Left lung (tissue), 10 donors: ENCODE measurements around the gene FADS6. TPM values are rescaled to one million over a fixed set of nuclear protein-coding genes. Genes with fewer than 3 reads are reported as not detected.
A peak's percentile ranks its signal among the peaks of the same experiment; 100 is the strongest.

ENCODE experiments used
- ATAC-seq: fragments of 200-7000 bp; cut with Tn5 transposase; one replicate; pipeline ENCODE4 v1.9.1; 2020; ENCODE audit warnings: moderate library complexity
- DNase-seq, 4 donors: peaks; one replicate each; pipeline ENCODE4 v3.0.0-alpha.2; 2013 to 2020
- H3K27ac ChIP-seq, 2 donors: fragments of 200-600 bp; sonication (generic) in 1 of 2; one replicate each; pipeline versions ENCODE4 v1.5.0 to v1.8.0; 2020 to 2021
- H3K27me3 ChIP-seq, 2 donors: fragments of 200-600 bp; sonication (generic) in 1 of 2; one replicate each; pipeline versions ENCODE4 v1.5.0 to v1.8.0; 2020 to 2021
- H3K36me3 ChIP-seq, 2 donors: fragments of 200-600 bp; sonication (generic) in 1 of 2; one replicate each; pipeline versions ENCODE4 v1.5.0 to v1.8.0; 2020 to 2021
- H3K4me1 ChIP-seq, 2 donors: fragments of 200-600 bp; one replicate each; pipeline ENCODE4 v1.8.0; 2021
- H3K4me3 ChIP-seq, 2 donors: fragments of 200-600 bp; sonication (generic) in 1 of 2; one replicate each; pipeline versions ENCODE4 v1.5.0 to v1.8.0; 2020 to 2021; ENCODE audit warnings: mild to moderate bottlenecking in 1 of 2
- H3K9me3 ChIP-seq, 2 donors: fragments of 200-600 bp; sonication (generic) in 1 of 2; one replicate each; pipeline versions ENCODE4 v1.5.0 to v1.8.0; 2020 to 2021
- intact Hi-C, 2 donors: fragments of 100-400 bp; cut with DNase I; formaldehyde crosslinking; loops; one replicate each; pipeline versions ENCODE4 v1.11.2 to v1.14.2; 2022
- polyA plus RNA-seq, 6 donors: library from polyadenylated mRNA; unstranded; fragments of 120-200 nt; gene quantifications; one replicate each; pipeline ENCODE4 v1.2.1, GENCODE V29; 2013; ENCODE audit not compliant: insufficient read length in 6 of 6
- total RNA-seq, 2 donors: library from RNA; stranded (reverse); fragmentation: NEBNext Ultra II Directional; extraction: Animal tissue kit (Norgen Biotek cat#: 25700); gene quantifications; one replicate each; pipeline ENCODE4 v1.2.1, GENCODE V29; 2021
- TF ChIP-seq, protein P1 (sequence below), 2 donors: fragments of 200-600 bp; sonication (generic) in 1 of 2; IDR thresholded peaks; one replicate each; pipeline versions ENCODE4 v1.5.0 to v1.8.0; 2021; ENCODE audit warnings: antibody characterized with exemption in 2 of 2
- donor health status: DM: no; HTN: yes; CAD: no.
- donor health status: DM: no; HTN: no; CAD: no.

The FADS6 gene
- total and polyA plus RNA-seq, 8 donors, result 0.07 to 0.28 (median 0.15) TPM; not detected in 3

DNA sequence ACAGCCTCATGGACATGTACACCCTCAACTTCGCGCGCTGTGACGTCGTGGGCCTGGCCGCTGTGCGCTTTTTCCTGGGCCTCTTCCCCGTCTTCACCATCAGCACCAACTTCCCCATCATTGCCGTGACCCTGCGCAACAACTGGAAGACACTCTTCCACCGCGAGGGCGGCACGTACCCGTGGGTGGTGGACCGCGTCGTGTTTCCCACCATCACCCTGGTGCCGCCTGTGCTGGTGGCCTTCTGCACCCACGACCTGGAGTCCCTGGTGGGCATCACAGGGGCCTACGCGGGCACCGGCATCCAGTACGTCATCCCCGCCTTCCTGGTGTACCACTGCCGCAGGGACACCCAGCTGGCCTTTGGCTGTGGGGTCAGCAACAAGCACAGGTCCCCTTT is 57.2 kb downstream of the FADS6 start:
- no peaks in the 10 kb centered on the region for H3K27me3 ChIP-seq
- H3K4me3 ChIP-seq, result no peak overlapping the region
- intact Hi-C loops, result no loop called here
- H3K27ac ChIP-seq, result no peak overlapping the region
- DNase-seq, result peak in 1 of 4 donors; percentile 64
- TF ChIP-seq, protein P1, sequence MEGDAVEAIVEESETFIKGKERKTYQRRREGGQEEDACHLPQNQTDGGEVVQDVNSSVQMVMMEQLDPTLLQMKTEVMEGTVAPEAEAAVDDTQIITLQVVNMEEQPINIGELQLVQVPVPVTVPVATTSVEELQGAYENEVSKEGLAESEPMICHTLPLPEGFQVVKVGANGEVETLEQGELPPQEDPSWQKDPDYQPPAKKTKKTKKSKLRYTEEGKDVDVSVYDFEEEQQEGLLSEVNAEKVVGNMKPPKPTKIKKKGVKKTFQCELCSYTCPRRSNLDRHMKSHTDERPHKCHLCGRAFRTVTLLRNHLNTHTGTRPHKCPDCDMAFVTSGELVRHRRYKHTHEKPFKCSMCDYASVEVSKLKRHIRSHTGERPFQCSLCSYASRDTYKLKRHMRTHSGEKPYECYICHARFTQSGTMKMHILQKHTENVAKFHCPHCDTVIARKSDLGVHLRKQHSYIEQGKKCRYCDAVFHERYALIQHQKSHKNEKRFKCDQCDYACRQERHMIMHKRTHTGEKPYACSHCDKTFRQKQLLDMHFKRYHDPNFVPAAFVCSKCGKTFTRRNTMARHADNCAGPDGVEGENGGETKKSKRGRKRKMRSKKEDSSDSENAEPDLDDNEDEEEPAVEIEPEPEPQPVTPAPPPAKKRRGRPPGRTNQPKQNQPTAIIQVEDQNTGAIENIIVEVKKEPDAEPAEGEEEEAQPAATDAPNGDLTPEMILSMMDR (IDR thresholded peaks at IDR 0.05), result no peak
- ATAC-seq, result no peak
- H3K9me3 ChIP-seq, result no peaks in the 10 kb centered on the region
- H3K4me1 ChIP-seq, result peaks cover 6 to 8% of the 10 kb centered on the region in 2 donors
- H3K36me3 ChIP-seq, result peaks cover 0 to 42% of the 10 kb centered on the region in 2 donors

DNA sequence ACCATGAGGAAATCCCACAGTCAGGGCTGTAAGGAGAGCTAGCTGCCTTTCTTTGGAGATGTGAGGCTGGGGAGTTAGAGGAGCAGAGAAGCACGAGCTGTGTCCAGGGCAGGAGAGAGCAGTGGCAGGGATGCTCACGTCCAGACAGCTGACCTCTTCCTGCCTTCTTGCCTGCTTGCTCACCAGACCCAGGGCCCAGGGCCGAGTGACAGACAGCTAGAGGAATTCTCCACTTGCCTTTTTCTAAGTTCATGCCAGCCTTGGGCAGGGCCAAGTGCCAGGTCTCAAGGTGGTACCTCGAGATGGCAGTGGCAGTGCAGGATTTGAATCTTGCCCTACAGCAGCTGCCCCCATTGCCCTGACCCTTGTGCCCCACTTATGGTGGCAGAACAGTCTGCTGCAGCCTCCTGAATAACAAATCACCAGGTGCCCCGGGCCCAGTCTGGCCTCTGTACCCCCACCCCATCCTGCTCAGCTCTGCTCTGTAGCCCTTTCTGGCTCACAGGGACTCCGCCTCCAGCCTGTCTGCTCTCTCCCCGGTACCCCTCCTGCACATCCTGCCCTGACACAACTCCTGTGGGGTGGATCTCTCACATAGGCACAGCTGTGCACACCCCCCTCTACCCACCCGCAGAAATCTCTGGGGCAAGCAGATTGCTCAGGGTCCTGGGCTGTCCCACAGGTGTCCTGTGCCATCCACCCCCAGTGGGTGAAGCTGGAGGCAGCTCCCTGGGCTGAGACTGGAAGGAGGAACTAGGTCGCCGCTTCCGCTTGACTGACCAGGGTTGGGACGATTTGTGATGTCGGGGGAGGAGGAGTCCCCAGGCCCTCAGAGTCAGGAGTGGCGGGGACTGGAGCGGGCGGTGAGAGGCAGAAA is 59.7 kb downstream of the FADS6 start:
- ATAC-seq (peak; percentile 50), DNase-seq (peak in 2 of 4 donors; percentile 44 to 73)
- intact Hi-C loops, result no loop called here
- H3K4me3 ChIP-seq, result no peak overlapping the region
- no peaks in the 10 kb centered on the region for H3K4me1 ChIP-seq
- no peaks in the 10 kb centered on the region for H3K9me3 ChIP-seq
- TF ChIP-seq, protein P1 (IDR thresholded peaks at IDR 0.05), result no peak
- H3K27me3 ChIP-seq, result no peaks in the 10 kb centered on the region
- H3K36me3 ChIP-seq, result peaks cover 0 to 57% of the 10 kb centered on the region in 2 donors
- no peak overlapping the region for H3K27ac ChIP-seq

DNA sequence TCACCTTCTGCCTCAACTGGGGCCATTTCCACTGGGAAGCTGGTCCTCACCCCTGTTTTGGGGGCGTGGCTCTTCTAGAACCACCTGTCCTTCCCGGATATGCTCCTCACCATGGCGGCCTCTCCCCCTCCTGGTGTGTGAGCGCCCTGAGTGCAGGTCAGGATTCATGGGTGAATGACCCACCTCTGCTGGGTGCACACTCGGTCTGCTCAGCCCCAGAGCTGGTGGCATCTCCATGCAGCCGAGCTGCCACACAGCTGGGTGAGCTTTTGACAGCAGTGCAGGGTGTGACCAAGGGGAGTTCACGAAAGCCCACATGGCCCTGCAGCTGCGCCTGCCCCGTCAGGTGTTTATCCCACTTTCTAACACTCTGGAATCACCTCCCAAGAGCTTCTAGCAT is 61.0 kb downstream of the FADS6 start:
- Histone ChIP-seq H3K4me1 (no peaks in the 10 kb centered on the region), H3K27me3 (no peaks in the 10 kb centered on the region), H3K27ac (no peak overlapping the region), H3K36me3 (peaks cover 0 to 51% of the 10 kb centered on the region in 2 donors), H3K9me3 (no peaks in the 10 kb centered on the region), H3K4me3 (no peak overlapping the region)
- TF ChIP-seq, protein P1 (IDR thresholded peaks at IDR 0.05), result no peak
- intact Hi-C loops, result no loop called here
- DNase-seq (peak in 1 of 4 donors; percentile 43), ATAC-seq (no peak)

DNA sequence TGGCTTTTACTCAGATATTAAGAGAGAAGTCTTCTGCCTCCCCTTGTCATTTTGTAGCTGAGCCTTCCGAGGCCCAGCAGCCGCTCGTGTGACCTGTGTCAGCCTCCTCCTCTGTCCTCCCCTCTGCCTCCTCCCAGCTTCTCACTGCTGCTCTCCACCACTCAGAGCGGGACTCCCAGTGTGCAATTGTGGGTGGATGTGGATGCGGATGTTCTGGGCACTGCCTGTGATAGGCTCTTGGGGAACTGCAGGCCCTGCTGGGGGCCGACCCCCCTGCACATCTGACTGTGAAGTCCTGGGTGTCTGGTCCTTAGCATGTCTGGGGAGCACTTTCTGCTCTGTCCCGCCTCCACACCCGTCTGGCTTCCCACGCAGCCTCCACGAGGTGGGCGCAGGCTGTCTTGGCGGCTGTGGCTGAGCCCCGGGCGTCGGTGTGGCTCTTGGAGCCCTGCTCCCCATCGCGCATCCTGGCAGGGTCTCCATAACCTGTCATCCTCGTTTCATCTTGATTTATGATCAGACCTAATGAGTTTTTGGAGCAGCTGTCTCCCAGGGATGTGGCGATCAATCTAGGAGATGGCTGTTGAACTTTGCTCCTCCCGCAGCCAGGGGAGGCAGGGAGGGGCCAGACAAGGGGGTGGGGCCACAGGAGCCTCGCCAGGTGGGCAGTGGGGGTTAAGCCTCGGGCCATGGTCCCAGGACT is 61.8 kb downstream of the FADS6 start:
- Histone ChIP-seq H3K9me3 (no peaks in the 10 kb centered on the region), H3K4me1 (no peaks in the 10 kb centered on the region), H3K27ac (no peak overlapping the region), H3K4me3 (no peak overlapping the region), H3K27me3 (no peaks in the 10 kb centered on the region), H3K36me3 (peaks cover 0 to 43% of the 10 kb centered on the region in 2 donors)
- DNase-seq, result peak in 1 of 4 donors; percentile 57
- TF ChIP-seq, protein P1 (IDR thresholded peaks at IDR 0.05), result no peak
- intact Hi-C loops, result no loop called here
- ATAC-seq, result no peak

- TF ChIP-seq, protein P1 (IDR thresholded peaks at IDR 0.05), result no peak
Measured at GRCh38 chr17:74830861-74831260, 62.6 kb downstream of the FADS6 start.

More at GRCh38 chr17:74830861-74831260, 62.6 kb downstream of the FADS6 start:
- Histone ChIP-seq H3K27ac (no peak overlapping the region), H3K4me1 (no peaks in the 10 kb centered on the region), H3K4me3 (no peak overlapping the region), H3K27me3 (no peaks in the 10 kb centered on the region), H3K36me3 (peaks cover 0 to 42% of the 10 kb centered on the region in 2 donors), H3K9me3 (no peaks in the 10 kb centered on the region)
- intact Hi-C loops, result no loop called here
- DNase-seq (no peak), ATAC-seq (no peak)
